GM15510 (cell line): ENCODE results near the gene MYRIP.
A peak's percentile ranks its signal among the peaks of the same experiment; 100 is the strongest.

Experiments used
- POLR2A ChIP-seq: IDR thresholded peaks from 3 replicates; pipeline ENCODE4 v1.6.1; 2011; ENCODE audit warnings: borderline replicate concordance; ENCODE audit not compliant: insufficient read length; ENCODE audit errors: extremely low read depth

MYRIP gene

DNA sequence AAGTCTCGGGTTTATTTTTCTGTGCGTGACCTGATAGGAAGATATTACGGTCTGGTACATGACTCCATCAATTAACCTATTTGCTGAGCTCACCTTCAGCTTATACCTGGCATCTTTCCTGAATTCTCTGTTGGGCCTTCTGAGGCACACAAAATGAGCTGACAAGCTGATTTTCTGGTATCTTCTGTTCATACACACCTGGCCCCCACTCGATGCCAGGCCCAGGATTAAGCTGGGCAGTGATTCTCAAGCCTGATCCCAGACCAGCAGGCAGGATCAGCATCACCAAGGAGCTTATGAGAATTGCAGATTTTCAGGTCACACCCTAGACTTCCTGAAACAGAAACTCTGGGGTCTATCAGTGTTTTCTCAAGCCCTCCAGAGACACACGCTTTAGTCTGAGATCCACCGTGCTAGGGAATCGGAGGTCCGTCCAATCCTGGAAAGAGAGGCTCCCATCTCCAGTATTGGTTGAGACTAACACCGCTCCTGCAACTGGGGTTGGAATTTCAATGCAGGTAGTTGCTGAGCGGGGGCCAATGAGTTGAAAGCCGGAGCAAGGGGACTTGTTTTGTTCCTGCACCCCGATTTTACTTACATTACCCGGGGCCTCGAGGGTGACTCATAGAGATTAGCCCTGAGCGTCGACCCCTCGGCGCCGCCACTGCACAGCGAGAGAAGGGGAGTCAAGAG lies 499.5 kb downstream of the MYRIP start:
- no peak for TF ChIP-seq POLR2A

DNA sequence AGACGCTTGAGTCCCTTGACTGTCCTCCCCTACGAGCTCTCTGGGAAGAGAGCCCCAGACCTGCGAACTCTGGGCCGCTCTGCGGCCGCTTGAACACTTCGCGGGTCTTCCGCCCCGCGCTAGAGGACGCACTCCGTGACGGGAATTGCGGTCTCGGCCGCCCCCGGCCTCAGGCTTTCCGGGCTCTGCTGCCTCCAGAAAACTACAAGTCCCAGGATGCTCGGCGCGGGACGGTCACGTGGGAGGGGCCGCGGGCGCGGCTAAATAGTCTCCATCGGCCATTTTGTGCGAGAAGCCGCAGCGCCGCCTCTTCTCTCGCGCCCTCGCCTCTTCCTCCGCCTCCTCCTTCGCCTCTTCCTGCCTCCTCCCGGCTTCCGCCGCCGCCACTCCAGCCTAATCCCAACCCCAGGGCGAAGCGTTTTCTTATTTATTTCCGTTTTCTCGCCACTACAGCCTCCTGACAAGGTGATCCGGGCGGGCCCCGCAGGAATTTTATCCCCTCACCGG lies 500.1 kb downstream of the MYRIP start, which contains the start of gene EIF1B:
EIF1B (plus strand) TSS at position 290 of the 507 bp plus-strand sequence. CDS start 235 bp downstream, outside the sequence.
- peak; percentile 85 for TF ChIP-seq POLR2A
